DND-41 (cell line): Measurements from ENCODE around the gene SNCAIP.

Experiments used
- ATAC-seq: fragments of 200-7000 bp; cut with Tn5 transposase; 3 replicates; pipeline ENCODE4 v1.9.1; 2021; ENCODE audit warnings: low read depth; ENCODE audit not compliant: insufficient read depth
- DNase-seq: peaks from one replicate; pipeline ENCODE4 v3.0.0-alpha.2; 2020
- H2AFZ ChIP-seq: 2 replicates; pipeline ENCODE4 v1.6.0; 2012; ENCODE audit warnings: low read depth, low read length
- H3K27ac ChIP-seq: 2 replicates; pipeline ENCODE4 v1.5.1; 2012; ENCODE audit warnings: low read length, inconsistent platforms
- H3K27me3 ChIP-seq: fragments of 200-600 bp; sonication (generic); 2 replicates; pipeline ENCODE4 v1.6.0; 2012; ENCODE audit warnings: low read length, mild to moderate bottlenecking, inconsistent platforms; ENCODE audit not compliant: insufficient read depth, poor library complexity
- H3K36me3 ChIP-seq: 2 replicates; pipeline ENCODE4 v1.5.1; 2012; ENCODE audit warnings: low read length, inconsistent platforms; ENCODE audit not compliant: insufficient read depth
- H3K4me1 ChIP-seq: 2 replicates; pipeline ENCODE4 v1.5.1; 2012; ENCODE audit warnings: mild to moderate bottlenecking, low read length; ENCODE audit not compliant: insufficient read depth
- H3K4me2 ChIP-seq: 2 replicates; pipeline ENCODE4 v1.6.0; 2012; ENCODE audit warnings: mild to moderate bottlenecking, moderate library complexity, low read length, inconsistent platforms; ENCODE audit not compliant: insufficient read depth
- H3K4me3 ChIP-seq, 2 experiments: fragments of 200-600 bp in 1 of 2; shearing (Covaris generic) in 1 of 2; 2 replicates each; pipeline ENCODE4 v1.5.1; 2012 to 2016; ENCODE audit warnings: inconsistent platforms in 2 of 2, low read length in 2 of 2, mild to moderate bottlenecking in 2 of 2, low read depth in 1 of 2, moderate library complexity in 1 of 2
- H3K79me2 ChIP-seq: 2 replicates; pipeline ENCODE4 v1.6.0; 2012; ENCODE audit warnings: low read length, inconsistent platforms; ENCODE audit not compliant: insufficient read depth
- H3K9ac ChIP-seq: 2 replicates; pipeline ENCODE4 v1.6.0; 2012; ENCODE audit warnings: low read depth, mild to moderate bottlenecking, inconsistent platforms, low read length, moderate library complexity
- H3K9me3 ChIP-seq: 2 replicates; pipeline ENCODE4 v1.5.1; 2012; ENCODE audit warnings: low read length, moderate library complexity, mild to moderate bottlenecking, inconsistent platforms; ENCODE audit not compliant: insufficient read depth, severe bottlenecking
- H4K20me1 ChIP-seq: 2 replicates; pipeline ENCODE4 v1.6.0; 2012; ENCODE audit warnings: low read length; ENCODE audit not compliant: insufficient read depth
- CTCF ChIP-seq: IDR thresholded peaks from 2 replicates; pipeline ENCODE4 v1.5.1; 2012; ENCODE audit warnings: borderline replicate concordance, low read length, moderate library complexity, mild to moderate bottlenecking; ENCODE audit not compliant: poor library complexity, severe bottlenecking; ENCODE audit errors: extremely low read depth
- EZH2 ChIP-seq: IDR thresholded peaks from 3 replicates; pipeline ENCODE4 v1.6.1; 2012; ENCODE audit warnings: borderline replicate concordance, low read depth, mild to moderate bottlenecking, moderate library complexity, low read length, inconsistent platforms; ENCODE audit not compliant: severe bottlenecking

The SNCAIP gene

GRCh38 chr5:122444411-122444810 lies 132.4 kb downstream of the SNCAIP start:
- ATAC-seq, result no peak

GRCh38 chr5:122445070-122445469 lies 133.0 kb downstream of the SNCAIP start:
- Histone ChIP-seq H4K20me1 (no peaks in the 10 kb centered on the region), H3K36me3 (no peaks in the 10 kb centered on the region), H3K4me3 (no peak overlapping the region), H3K9me3 (no peaks in the 10 kb centered on the region), H3K27ac (no peak overlapping the region), H3K4me1 (no peaks in the 10 kb centered on the region), H3K9ac (no peak overlapping the region), H2AFZ (no peak overlapping the region), H3K27me3 (no peaks in the 10 kb centered on the region), H3K4me2 (no peak overlapping the region), H3K79me2 (no peaks in the 10 kb centered on the region)
- TF ChIP-seq EZH2 (no peak), CTCF (no peak)
- no peak for DNase-seq
- no peak for ATAC-seq

More at GRCh38 chr5:122444411-122444810, 132.4 kb downstream of the SNCAIP start:
- no peak overlapping the region for H3K4me3 ChIP-seq
- H2AFZ ChIP-seq, result no peak overlapping the region
- H3K79me2 ChIP-seq, result no peaks in the 10 kb centered on the region
- H3K9me3 ChIP-seq, result no peaks in the 10 kb centered on the region
- no peaks in the 10 kb centered on the region for H3K4me1 ChIP-seq
- H3K4me2 ChIP-seq, result no peak overlapping the region
- H4K20me1 ChIP-seq, result no peaks in the 10 kb centered on the region
- no peak for TF ChIP-seq CTCF
- TF ChIP-seq EZH2, result no peak
- no peaks in the 10 kb centered on the region for H3K36me3 ChIP-seq
- H3K27me3 ChIP-seq, result no peaks in the 10 kb centered on the region
- H3K9ac ChIP-seq, result no peak overlapping the region
- H3K27ac ChIP-seq, result no peak overlapping the region
- no peak for DNase-seq

GRCh38 chr5:122447072-122447471 lies 135.0 kb downstream of the SNCAIP start:
- Histone ChIP-seq H3K4me1 (no peaks in the 10 kb centered on the region), H3K9me3 (no peaks in the 10 kb centered on the region), H3K27me3 (no peaks in the 10 kb centered on the region), H3K36me3 (no peaks in the 10 kb centered on the region), H3K4me3 (no peak overlapping the region), H3K4me2 (no peak overlapping the region), H3K9ac (no peak overlapping the region), H4K20me1 (no peaks in the 10 kb centered on the region), H3K79me2 (no peaks in the 10 kb centered on the region), H2AFZ (no peak overlapping the region), H3K27ac (no peak overlapping the region)
- DNase-seq (no peak), ATAC-seq (no peak)
- TF ChIP-seq EZH2 (no peak), CTCF (no peak)

- ATAC-seq (no peak), DNase-seq (no peak)
- H3K36me3 ChIP-seq, result no peaks in the 10 kb centered on the region
- no peaks in the 10 kb centered on the region for H4K20me1 ChIP-seq
- no peak overlapping the region for H3K9ac ChIP-seq
- no peak overlapping the region for H3K4me3 ChIP-seq
- no peak overlapping the region for H2AFZ ChIP-seq
- no peak overlapping the region for H3K27ac ChIP-seq
- no peaks in the 10 kb centered on the region for H3K79me2 ChIP-seq
- no peaks in the 10 kb centered on the region for H3K9me3 ChIP-seq
- TF ChIP-seq EZH2, result no peak
- TF ChIP-seq CTCF, result no peak
- H3K27me3 ChIP-seq, result no peaks in the 10 kb centered on the region
- no peaks in the 10 kb centered on the region for H3K4me1 ChIP-seq
- no peak overlapping the region for H3K4me2 ChIP-seq
These were observed 135.8 kb downstream of the SNCAIP start for GRCh38 chr5:122447879-122448278.
